GM12873 (cell line): ENCODE measurements around the gene MYO7A.

Experiments
- CTCF ChIP-seq: IDR thresholded peaks from 2 replicates; pipeline ENCODE4 v1.5.1; 2012; ENCODE audit warnings: low read depth, mild to moderate bottlenecking, moderate library complexity, low read length, control low read depth; ENCODE audit not compliant: insufficient read depth; ENCODE audit errors: missing control alignments

The MYO7A gene

GRCh38 chr11:77093987-77094840 lies 33.8 kb upstream of the MYO7A start:
- no peak for TF ChIP-seq CTCF

GRCh38 chr11:77094841-77095365 lies 33.1 kb upstream of the MYO7A start:
- TF ChIP-seq CTCF: no peak

- TF ChIP-seq CTCF: no peak
Observed at GRCh38 chr11:77095551-77096490, 32.2 kb upstream of the MYO7A start.

- TF ChIP-seq CTCF: no peak
Observed at GRCh38 chr11:77096591-77097019, 31.4 kb upstream of the MYO7A start.

- no peak for TF ChIP-seq CTCF
Observed at GRCh38 chr11:77100166-77101042, 27.6 kb upstream of the MYO7A start.

GRCh38 chr11:77101043-77101537 lies 27.0 kb upstream of the MYO7A start:
- peak; percentile 64 for TF ChIP-seq CTCF
